ENCODE measurements around the gene RNF166. TPM values are rescaled to one million over a fixed set of nuclear protein-coding genes. Genes with fewer than 3 reads are reported as not detected.

The RNF166 gene
- total RNA-seq, 1 experiment from 2014 or later = 46.2 TPM

DNA sequence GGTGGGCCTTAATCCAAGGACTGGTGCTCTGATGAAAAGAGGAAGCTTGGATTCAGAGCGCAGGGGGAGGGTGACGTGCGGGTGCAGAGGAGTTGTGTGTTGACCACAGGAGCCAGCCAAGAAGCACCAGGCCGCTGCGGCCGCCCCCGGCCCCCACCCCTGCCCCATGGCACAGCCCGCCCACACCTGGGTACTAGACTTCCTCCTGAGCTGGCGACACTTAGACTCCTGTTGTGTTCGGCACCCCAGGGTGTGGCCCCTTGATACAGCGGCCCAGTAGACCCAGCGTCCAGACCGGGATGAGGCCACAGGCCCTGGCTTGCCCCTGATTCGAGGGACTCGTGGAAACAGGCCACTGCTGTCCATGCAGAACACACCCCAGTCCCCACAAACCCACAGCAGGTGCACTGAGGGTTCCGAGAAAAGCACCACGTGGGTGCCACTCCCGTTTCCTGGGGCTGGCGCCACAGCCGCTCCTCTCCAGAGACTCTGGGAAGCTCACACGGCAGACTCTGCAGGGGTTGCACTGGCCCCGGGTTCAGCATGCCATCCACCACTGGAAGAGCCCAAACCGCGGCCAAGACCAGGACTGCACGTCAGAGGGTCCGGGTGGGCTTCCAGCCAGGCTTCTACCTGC is 14.2 kb downstream of the RNF166 start:
- no peaks in the 10 kb centered on the region for H3K36me3 Mint-ChIP-seq
- H3K9me3 Mint-ChIP-seq = no peaks in the 10 kb centered on the region
- no peak overlapping the region for H3K27ac Mint-ChIP-seq
- CTCF ChIA-PET = interaction anchor here (2.7 kb wide), 1 partner anchor 45 kb away, joined by 22 read pairs; no protein-coding TSS in a partner anchor
- POLR2A ChIA-PET = no interaction called here
- no peak overlapping the region for H3K4me3 Mint-ChIP-seq
- DNase-seq (ENCODE audit: low spot score) = no peak
- TF ChIP-seq JUN (CRISPR knock-in tag; IDR thresholded peaks at IDR 0.05) (no peak), RORB (CRISPR knock-in tag; IDR thresholded peaks at IDR 0.05) (no peak), GTF2I (CRISPR knock-in tag; conservative IDR thresholded peaks at IDR 0.05) (no peak), FOXJ3 (CRISPR knock-in tag; IDR thresholded peaks at IDR 0.05; ENCODE audit: borderline replicate concordance) (no peak), ZNF396 (CRISPR knock-in tag; IDR thresholded peaks at IDR 0.05; ENCODE audit: borderline replicate concordance) (no peak), ELF4 (CRISPR knock-in tag; IDR thresholded peaks at IDR 0.05; ENCODE audit: low read depth) (no peak), ZBTB21 (CRISPR knock-in tag; IDR thresholded peaks at IDR 0.05; ENCODE audit: borderline replicate concordance) (no peak), NR3C1 (CRISPR knock-in tag; conservative IDR thresholded peaks at IDR 0.05; ENCODE audit: low read depth) (no peak), CREM (CRISPR knock-in tag; IDR thresholded peaks at IDR 0.05) (no peak), NFE2L1 (CRISPR knock-in tag; IDR thresholded peaks at IDR 0.05) (no peak)
- TF ChIP-seq, protein P1, sequence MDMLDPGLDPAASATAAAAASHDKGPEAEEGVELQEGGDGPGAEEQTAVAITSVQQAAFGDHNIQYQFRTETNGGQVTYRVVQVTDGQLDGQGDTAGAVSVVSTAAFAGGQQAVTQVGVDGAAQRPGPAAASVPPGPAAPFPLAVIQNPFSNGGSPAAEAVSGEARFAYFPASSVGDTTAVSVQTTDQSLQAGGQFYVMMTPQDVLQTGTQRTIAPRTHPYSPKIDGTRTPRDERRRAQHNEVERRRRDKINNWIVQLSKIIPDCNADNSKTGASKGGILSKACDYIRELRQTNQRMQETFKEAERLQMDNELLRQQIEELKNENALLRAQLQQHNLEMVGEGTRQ (CRISPR knock-in tag; IDR thresholded peaks at IDR 0.05) = no peak
- TF ChIP-seq, protein P2, sequence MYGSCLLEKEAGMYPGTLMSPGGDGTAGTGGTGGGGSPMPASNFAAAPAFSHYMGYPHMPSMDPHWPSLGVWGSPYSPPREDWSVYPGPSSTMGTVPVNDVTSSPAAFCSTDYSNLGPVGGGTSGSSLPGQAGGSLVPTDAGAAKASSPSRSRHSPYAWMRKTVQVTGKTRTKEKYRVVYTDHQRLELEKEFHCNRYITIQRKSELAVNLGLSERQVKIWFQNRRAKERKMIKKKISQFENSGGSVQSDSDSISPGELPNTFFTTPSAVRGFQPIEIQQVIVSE (CRISPR knock-in tag; IDR thresholded peaks at IDR 0.05; ENCODE audit: borderline replicate concordance) = no peak
- TF ChIP-seq, protein P3, sequence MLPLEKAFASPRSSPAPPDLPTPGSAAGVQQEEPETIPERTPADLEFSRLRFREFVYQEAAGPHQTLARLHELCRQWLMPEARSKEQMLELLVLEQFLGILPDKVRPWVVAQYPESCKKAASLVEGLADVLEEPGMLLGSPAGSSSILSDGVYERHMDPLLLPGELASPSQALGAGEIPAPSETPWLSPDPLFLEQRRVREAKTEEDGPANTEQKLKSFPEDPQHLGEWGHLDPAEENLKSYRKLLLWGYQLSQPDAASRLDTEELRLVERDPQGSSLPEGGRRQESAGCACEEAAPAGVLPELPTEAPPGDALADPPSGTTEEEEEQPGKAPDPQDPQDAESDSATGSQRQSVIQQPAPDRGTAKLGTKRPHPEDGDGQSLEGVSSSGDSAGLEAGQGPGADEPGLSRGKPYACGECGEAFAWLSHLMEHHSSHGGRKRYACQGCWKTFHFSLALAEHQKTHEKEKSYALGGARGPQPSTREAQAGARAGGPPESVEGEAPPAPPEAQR (CRISPR knock-in tag; IDR thresholded peaks at IDR 0.05) = no peak
- TF ChIP-seq, protein P4, sequence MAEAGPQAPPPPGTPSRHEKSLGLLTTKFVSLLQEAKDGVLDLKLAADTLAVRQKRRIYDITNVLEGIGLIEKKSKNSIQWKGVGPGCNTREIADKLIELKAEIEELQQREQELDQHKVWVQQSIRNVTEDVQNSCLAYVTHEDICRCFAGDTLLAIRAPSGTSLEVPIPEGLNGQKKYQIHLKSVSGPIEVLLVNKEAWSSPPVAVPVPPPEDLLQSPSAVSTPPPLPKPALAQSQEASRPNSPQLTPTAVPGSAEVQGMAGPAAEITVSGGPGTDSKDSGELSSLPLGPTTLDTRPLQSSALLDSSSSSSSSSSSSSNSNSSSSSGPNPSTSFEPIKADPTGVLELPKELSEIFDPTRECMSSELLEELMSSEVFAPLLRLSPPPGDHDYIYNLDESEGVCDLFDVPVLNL (CRISPR knock-in tag; IDR thresholded peaks at IDR 0.05; ENCODE audit: borderline replicate concordance, low read depth) = no peak
- TF ChIP-seq, protein P5, sequence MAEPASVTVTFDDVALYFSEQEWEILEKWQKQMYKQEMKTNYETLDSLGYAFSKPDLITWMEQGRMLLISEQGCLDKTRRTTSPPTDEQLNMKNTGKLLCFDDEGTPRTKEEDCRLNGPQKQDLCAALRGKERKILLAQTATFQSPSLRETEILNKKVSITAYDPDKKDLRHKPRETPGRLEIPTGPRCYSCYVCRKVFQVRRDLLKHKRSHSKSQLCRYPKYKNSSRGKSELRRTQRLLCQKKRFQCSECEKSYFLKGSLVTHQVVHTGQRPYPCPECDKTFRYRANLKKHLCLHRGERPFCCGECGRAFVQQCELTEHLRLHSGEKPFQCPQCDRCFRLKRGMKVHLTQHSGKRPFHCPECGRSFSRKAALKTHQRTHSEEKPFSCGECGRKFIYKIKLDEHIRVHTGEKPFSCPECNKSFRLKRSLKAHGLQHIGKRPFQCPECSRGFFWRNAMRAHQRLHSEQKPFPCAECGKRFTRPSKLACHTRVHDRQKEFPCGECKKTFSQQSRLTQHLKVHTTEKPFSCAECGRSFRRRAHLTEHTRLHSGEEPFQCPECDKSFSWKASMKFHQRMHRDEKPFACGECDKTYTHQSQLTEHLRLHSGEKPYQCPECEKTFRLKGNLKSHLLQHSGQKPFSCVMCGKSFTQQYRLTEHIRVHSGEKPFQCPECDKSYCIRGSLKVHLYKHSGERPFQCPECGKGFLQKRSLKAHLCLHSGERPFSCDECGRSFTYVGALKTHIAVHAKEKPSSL (CRISPR knock-in tag; conservative IDR thresholded peaks at IDR 0.05) = no peak
- TF ChIP-seq, protein P6, sequence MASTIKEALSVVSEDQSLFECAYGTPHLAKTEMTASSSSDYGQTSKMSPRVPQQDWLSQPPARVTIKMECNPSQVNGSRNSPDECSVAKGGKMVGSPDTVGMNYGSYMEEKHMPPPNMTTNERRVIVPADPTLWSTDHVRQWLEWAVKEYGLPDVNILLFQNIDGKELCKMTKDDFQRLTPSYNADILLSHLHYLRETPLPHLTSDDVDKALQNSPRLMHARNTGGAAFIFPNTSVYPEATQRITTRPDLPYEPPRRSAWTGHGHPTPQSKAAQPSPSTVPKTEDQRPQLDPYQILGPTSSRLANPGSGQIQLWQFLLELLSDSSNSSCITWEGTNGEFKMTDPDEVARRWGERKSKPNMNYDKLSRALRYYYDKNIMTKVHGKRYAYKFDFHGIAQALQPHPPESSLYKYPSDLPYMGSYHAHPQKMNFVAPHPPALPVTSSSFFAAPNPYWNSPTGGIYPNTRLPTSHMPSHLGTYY (CRISPR knock-in tag; IDR thresholded peaks at IDR 0.05) = no peak
- TF ChIP-seq, protein P7, sequence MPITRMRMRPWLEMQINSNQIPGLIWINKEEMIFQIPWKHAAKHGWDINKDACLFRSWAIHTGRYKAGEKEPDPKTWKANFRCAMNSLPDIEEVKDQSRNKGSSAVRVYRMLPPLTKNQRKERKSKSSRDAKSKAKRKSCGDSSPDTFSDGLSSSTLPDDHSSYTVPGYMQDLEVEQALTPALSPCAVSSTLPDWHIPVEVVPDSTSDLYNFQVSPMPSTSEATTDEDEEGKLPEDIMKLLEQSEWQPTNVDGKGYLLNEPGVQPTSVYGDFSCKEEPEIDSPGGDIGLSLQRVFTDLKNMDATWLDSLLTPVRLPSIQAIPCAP (CRISPR knock-in tag; IDR thresholded peaks at IDR 0.05) = no peak
- TF ChIP-seq, protein P8, sequence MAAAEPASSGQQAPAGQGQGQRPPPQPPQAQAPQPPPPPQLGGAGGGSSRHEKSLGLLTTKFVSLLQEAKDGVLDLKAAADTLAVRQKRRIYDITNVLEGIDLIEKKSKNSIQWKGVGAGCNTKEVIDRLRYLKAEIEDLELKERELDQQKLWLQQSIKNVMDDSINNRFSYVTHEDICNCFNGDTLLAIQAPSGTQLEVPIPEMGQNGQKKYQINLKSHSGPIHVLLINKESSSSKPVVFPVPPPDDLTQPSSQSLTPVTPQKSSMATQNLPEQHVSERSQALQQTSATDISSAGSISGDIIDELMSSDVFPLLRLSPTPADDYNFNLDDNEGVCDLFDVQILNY (CRISPR knock-in tag; IDR thresholded peaks at IDR 0.05) = no peak
- TF ChIP-seq, protein P9, sequence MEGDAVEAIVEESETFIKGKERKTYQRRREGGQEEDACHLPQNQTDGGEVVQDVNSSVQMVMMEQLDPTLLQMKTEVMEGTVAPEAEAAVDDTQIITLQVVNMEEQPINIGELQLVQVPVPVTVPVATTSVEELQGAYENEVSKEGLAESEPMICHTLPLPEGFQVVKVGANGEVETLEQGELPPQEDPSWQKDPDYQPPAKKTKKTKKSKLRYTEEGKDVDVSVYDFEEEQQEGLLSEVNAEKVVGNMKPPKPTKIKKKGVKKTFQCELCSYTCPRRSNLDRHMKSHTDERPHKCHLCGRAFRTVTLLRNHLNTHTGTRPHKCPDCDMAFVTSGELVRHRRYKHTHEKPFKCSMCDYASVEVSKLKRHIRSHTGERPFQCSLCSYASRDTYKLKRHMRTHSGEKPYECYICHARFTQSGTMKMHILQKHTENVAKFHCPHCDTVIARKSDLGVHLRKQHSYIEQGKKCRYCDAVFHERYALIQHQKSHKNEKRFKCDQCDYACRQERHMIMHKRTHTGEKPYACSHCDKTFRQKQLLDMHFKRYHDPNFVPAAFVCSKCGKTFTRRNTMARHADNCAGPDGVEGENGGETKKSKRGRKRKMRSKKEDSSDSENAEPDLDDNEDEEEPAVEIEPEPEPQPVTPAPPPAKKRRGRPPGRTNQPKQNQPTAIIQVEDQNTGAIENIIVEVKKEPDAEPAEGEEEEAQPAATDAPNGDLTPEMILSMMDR (IDR thresholded peaks at IDR 0.05) = no peak
- TF ChIP-seq, protein P10, sequence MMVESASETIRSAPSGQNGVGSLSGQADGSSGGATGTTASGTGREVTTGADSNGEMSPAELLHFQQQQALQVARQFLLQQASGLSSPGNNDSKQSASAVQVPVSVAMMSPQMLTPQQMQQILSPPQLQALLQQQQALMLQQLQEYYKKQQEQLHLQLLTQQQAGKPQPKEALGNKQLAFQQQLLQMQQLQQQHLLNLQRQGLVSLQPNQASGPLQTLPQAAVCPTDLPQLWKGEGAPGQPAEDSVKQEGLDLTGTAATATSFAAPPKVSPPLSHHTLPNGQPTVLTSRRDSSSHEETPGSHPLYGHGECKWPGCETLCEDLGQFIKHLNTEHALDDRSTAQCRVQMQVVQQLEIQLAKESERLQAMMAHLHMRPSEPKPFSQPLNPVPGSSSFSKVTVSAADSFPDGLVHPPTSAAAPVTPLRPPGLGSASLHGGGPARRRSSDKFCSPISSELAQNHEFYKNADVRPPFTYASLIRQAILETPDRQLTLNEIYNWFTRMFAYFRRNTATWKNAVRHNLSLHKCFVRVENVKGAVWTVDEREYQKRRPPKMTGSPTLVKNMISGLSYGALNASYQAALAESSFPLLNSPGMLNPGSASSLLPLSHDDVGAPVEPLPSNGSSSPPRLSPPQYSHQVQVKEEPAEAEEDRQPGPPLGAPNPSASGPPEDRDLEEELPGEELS (CRISPR knock-in tag; IDR thresholded peaks at IDR 0.05) = no peak
- H3K27me3 Mint-ChIP-seq (ENCODE audit: low read depth) = peaks cover 23% of the 10 kb centered on the region
- no peak for ATAC-seq
- H3K4me1 Mint-ChIP-seq = peaks cover 6% of the 10 kb centered on the region; the same call in 1 of the 2 replicates

Measured in WTC11 (cell line).